Effector CD8-positive, alpha-beta T cell (primary cell): ENCODE measurements around the gene C2orf76.
"Not testable (repeated sequence)": the region's sequence is repeated elsewhere in the genome, so short reads cannot be mapped to it uniquely, and the experiment has no call there.

Experiments
- DNase-seq: peaks from one replicate; lab custom pipeline; 2025; lab: John Stamatoyannopoulos, UW

Gene C2orf76

DNA sequence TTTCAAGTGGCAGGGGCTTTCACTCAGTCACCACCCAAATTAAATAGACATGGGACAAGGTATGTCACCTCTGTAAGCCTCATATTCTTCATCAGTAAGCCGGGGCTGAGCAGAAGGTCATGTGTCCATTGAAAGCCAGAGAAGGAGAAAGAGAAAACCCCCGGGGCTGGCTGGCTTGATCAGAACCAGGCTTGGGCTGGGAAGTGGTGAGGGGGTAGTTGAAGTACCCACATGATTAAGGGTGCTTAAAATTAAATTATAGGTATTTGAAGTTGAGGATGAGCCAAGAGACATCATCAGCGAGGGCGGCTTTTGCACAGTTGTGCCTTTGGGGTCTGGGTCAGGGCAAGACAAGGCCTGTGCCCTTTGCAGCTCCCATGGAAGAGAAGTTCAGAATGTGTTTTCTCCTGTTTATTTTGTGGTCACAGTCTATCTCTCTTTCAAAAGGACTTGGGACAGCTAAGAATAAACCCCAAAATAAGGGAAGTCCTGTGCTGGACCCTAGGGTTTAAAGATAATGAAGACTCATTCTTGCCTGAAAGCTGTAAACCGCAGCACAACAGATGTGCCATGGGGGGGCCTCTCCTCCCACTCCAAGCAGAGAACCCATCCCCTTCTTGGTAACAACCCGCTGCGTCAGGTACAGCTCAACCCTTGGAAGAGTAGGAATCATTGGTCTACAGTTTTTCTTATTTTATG, 10.8 kb upstream of the C2orf76 start:
- DNase-seq = no peak

GRCh38 chr2:119376810-119377209, 10.2 kb upstream of the C2orf76 start:
- no peak for DNase-seq

GRCh38 chr2:119376406-119376805, 9.8 kb upstream of the C2orf76 start:
- not testable (repeated sequence) for DNase-seq

DNA sequence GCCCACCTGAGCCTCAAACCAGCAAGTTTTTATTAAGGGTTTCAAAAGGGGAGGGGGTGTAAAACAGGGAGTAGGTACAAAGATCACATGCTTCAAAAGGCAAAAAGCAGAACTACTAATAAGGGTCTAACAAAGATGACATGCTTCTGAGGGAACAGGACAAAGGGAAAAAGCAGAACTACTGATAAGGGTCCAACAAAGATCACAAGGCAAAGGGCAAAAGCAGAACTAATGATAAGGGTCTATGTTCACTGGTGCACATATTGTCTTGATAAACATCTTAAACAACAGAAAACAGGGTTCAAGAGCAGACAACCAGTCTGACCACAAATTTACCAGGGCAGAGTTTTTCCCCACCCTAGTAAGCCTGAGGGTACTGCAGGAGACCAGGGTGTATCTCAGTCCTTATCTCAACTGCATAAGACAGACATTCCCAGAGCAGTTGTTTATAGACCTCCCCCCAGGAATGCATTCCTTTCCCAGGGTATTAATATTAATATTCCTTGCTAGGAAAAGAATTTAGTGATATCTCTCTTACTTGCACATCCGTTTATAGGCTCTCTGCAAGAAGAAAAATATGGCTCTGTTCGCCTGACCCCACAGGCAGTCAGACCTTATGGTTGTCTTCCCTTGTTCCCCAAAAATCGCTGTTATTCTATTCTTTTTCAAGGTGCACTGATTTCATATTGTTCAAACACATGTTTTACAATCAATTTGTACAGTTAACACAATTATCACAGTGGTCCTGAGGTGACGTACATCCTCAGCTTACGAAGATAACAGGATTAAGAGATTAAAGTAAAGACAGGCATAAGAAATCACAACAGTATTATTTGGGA, 7.5 kb upstream of the C2orf76 start:
- DNase-seq = not testable (repeated sequence)

DNA sequence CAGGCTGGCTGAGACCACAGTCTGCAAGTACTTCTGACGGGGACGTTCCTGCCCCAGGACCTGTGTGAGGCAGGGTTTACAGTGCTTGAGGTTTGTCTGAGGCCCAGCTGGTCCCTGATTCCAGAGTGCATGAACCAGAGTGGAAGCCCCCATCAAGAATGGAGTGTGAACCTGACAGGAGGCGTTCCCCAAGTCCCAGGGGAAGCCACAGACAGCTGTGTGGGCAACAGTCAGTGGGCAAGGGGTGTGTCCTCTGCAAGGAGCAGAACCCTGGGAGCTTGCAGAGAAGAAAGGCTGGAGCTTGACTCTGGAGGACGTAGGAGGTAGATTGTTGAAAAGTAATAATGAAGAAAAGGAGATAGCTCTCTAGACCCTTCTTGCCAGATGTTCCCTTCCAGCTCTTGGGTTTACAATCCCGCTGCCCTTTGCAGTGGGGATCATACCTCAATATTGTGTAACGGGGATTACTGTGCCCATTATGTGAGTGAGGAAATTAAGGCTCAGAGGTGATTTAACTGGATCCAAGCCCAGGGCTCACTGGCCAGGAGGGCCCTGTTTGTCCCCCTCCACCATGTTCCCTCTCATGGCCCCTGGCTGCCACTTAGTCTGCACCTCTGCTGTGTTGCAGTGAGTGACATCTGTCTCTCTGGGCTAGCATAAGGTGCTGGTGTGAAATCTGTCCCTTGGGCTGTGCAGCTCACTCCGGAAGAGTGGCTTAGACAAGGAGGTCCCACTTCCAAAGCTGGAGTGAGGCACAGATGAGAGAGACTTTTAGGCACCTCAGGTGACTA, 6.3 kb upstream of the C2orf76 start:
- DNase-seq = no peak

GRCh38 chr2:119371111-119371510, 4.5 kb upstream of the C2orf76 start:
- DNase-seq = no peak

- DNase-seq = no peak
These were observed 3.2 kb upstream of the C2orf76 start for GRCh38 chr2:119369845-119370244.

GRCh38 chr2:119367472-119368099, 952 bp upstream of the C2orf76 start:
- DNase-seq = peak; percentile 18

- no peak for DNase-seq
These were observed 429 bp downstream of the C2orf76 start for GRCh38 chr2:119366161-119366648.

GRCh38 chr2:119365436-119365835, 1.2 kb downstream of the C2orf76 start:
- no peak for DNase-seq

DNA sequence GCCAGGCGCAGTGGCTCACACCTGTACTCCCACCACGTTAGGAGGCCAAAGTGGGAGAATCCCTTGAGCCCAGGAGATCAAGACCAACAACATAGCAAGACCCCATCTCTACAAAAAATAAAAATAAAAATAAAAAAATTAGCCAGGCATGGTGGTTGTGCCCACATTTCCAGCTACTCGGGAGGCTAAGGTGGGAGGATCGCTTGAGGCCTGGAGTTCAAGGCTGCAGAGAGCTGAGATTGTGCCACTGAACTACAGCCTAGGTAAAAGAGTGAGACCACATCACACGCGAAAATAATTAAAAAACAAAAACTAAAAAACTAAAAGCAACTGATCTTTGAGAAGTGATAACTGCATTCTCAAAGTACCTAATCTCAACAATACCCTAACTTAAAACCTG, 1.8 kb downstream of the C2orf76 start:
- no peak for DNase-seq

GRCh38 chr2:119360423-119360966, 6.1 kb downstream of the C2orf76 start:
- DNase-seq = no peak

- DNase-seq = no peak
These were observed 6.9 kb downstream of the C2orf76 start for GRCh38 chr2:119359774-119360173.

DNA sequence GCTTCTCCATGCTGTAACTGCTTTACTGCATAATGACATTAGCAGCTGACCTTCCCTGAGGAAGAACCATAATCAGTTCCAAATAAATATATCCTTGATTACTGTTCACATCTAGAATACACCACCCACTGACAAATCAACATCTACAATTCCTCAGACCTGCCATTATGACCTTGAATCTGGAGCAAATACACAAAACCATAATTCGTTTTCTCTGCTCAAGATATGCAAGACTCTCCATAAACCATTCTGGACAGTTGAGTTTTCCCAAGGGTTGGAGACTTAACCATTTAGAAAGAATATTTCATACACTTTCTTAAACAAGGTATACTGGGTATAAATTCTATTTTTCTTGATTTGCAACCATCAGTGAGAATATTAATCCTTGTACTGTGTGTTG, 11.8 kb downstream of the C2orf76 start:
- DNase-seq = no peak

- DNase-seq = no peak
These were observed 14.3 kb downstream of the C2orf76 start for GRCh38 chr2:119352357-119352756.

GRCh38 chr2:119350311-119350998, 16.2 kb downstream of the C2orf76 start:
- no peak for DNase-seq

- DNase-seq = no peak
These were observed 17.3 kb downstream of the C2orf76 start for GRCh38 chr2:119349289-119349688.

- DNase-seq = no peak
These were observed 24.9 kb downstream of the C2orf76 start for GRCh38 chr2:119341684-119342083.

GRCh38 chr2:119339562-119339923, 27.1 kb downstream of the C2orf76 start:
- no peak for DNase-seq

GRCh38 chr2:119338826-119339561, 27.6 kb downstream of the C2orf76 start:
- DNase-seq = no peak
